GM20000 (cell line): ENCODE results near the gene ZNF692.

Source experiments
- DNase-seq: peaks from one replicate; pipeline ENCODE4 v3.0.0; 2012; ENCODE audit warnings: low spot score
- CTCF ChIP-seq: IDR thresholded peaks from 2 replicates; pipeline ENCODE4 v1.5.1; 2012; ENCODE audit warnings: mild to moderate bottlenecking, control low read depth; ENCODE audit errors: extremely low read depth, missing control alignments

The ZNF692 gene

GRCh38 chr1:248815407-248816034 is 43.4 kb downstream of the ZNF692 start:
- peak; percentile 4 for DNase-seq
- no peak for TF ChIP-seq CTCF

GRCh38 chr1:248814351-248814750 is 44.5 kb downstream of the ZNF692 start:
- DNase-seq = peak; percentile 6
- TF ChIP-seq CTCF = no peak

- peak; percentile 10 for DNase-seq
- no peak for TF ChIP-seq CTCF
Observed at GRCh38 chr1:248813546-248813945, 45.3 kb downstream of the ZNF692 start.

- no peak for DNase-seq
- no peak for TF ChIP-seq CTCF
Observed at GRCh38 chr1:248812736-248813425, 46.0 kb downstream of the ZNF692 start.

GRCh38 chr1:248811514-248812490 is 47.1 kb downstream of the ZNF692 start:
- no peak for TF ChIP-seq CTCF
- peak; percentile 23 for DNase-seq

- peak; percentile 18 for DNase-seq
- no peak for TF ChIP-seq CTCF
Observed at GRCh38 chr1:248810727-248811513, 48.0 kb downstream of the ZNF692 start.
